ENCODE measurements around the gene PXDN.

Gene PXDN

GRCh38 chr2:1754046-1754445 is 9.7 kb upstream of the PXDN start:
- DNase-seq (ENCODE audit: low read depth), result no peak

- no peak for DNase-seq (ENCODE audit: low read depth)
Measured at GRCh38 chr2:1752751-1753150, 8.4 kb upstream of the PXDN start.

GRCh38 chr2:1751767-1752725 is 7.7 kb upstream of the PXDN start:
- DNase-seq (ENCODE audit: low read depth), result no peak

GRCh38 chr2:1750933-1751766 is 6.8 kb upstream of the PXDN start:
- DNase-seq (ENCODE audit: low read depth), result peak; percentile 52

GRCh38 chr2:1750270-1750932 is 6.1 kb upstream of the PXDN start:
- no peak for DNase-seq (ENCODE audit: low read depth)

GRCh38 chr2:1749489-1750119 is 5.3 kb upstream of the PXDN start:
- DNase-seq (ENCODE audit: low read depth), result no peak

GRCh38 chr2:1748741-1749488 is 4.6 kb upstream of the PXDN start:
- DNase-seq (ENCODE audit: low read depth), result no peak

- DNase-seq (ENCODE audit: low read depth), result no peak
Measured at GRCh38 chr2:1748176-1748740, 3.9 kb upstream of the PXDN start.

GRCh38 chr2:1747065-1747941 is 3.0 kb upstream of the PXDN start:
- DNase-seq (ENCODE audit: low read depth), result no peak

GRCh38 chr2:1746174-1747064 is 2.1 kb upstream of the PXDN start:
- DNase-seq (ENCODE audit: low read depth), result no peak

GRCh38 chr2:1745171-1746023 is 1.1 kb upstream of the PXDN start:
- no peak for DNase-seq (ENCODE audit: low read depth)

- DNase-seq (ENCODE audit: low read depth), result no peak
Measured at GRCh38 chr2:1744151-1744445, 217 bp downstream of the PXDN start.

GRCh38 chr2:1743396-1744150 is 742 bp downstream of the PXDN start:
- no peak for DNase-seq (ENCODE audit: low read depth)

GRCh38 chr2:1742681-1743395 is 1.5 kb downstream of the PXDN start:
- DNase-seq (ENCODE audit: low read depth), result peak; percentile 85

- no peak for DNase-seq (ENCODE audit: low read depth)
Measured at GRCh38 chr2:1742301-1742680, 2.0 kb downstream of the PXDN start.

GRCh38 chr2:1741851-1742250 is 2.5 kb downstream of the PXDN start:
- no peak for DNase-seq (ENCODE audit: low read depth)

Measured in GM04504 (cell line).